Upper lobe of left lung (tissue), 4 donors: Measurements from ENCODE around the gene GPR153.

ENCODE experiments used
- CTCF ChIP-seq, 6 experiments: fragments of 450-650 bp in 4 of 6; fragments of 200-600 bp in 2 of 6; sonication (generic) in 2 of 6; IDR thresholded peaks; one replicate each; pipeline ENCODE4 v1.5.1; 2016 to 2019; ENCODE audit warnings: antibody characterized with exemption in 6 of 6
- POLR2A ChIP-seq, 4 donors: fragments of 450-650 bp; IDR thresholded peaks; one replicate each; pipeline ENCODE4 v1.5.1; 2016 to 2017; ENCODE audit warnings: antibody characterized with exemption in 4 of 4, mild to moderate bottlenecking in 2 of 4
- POLR2AphosphoS5 ChIP-seq, 2 donors: sonication (generic); formaldehyde crosslinking; IDR thresholded peaks; one replicate each; pipeline ENCODE4 v1.5.1; 2017; ENCODE audit warnings: antibody characterized with exemption in 2 of 2

GRCh38 chr1:6199298-6200187 lies 61.4 kb downstream of the GPR153 start, which contains the start of gene RPL22:
- TF ChIP-seq CTCF (IDR thresholded peaks at IDR 0.05) (peak in 1 of 6 experiments; percentile 51), POLR2A (IDR thresholded peaks at IDR 0.05) (peak in 3 of 4 donors; percentile 32 to 85 (median 49)), POLR2AphosphoS5 (IDR thresholded peaks at IDR 0.05) (peak; percentile 70 to 95)
